ENCODE measurements around the gene MBLAC1. TPM values are rescaled to one million over a fixed set of nuclear protein-coding genes. Genes with fewer than 3 reads are reported as not detected.
"Not testable (repeated sequence)": the region's sequence is repeated elsewhere in the genome, so short reads cannot be mapped to it uniquely, and the experiment has no call there.

The MBLAC1 gene
- total RNA-seq, 2 experiments from 2014 or later = 2.3 to 3.6 TPM

DNA sequence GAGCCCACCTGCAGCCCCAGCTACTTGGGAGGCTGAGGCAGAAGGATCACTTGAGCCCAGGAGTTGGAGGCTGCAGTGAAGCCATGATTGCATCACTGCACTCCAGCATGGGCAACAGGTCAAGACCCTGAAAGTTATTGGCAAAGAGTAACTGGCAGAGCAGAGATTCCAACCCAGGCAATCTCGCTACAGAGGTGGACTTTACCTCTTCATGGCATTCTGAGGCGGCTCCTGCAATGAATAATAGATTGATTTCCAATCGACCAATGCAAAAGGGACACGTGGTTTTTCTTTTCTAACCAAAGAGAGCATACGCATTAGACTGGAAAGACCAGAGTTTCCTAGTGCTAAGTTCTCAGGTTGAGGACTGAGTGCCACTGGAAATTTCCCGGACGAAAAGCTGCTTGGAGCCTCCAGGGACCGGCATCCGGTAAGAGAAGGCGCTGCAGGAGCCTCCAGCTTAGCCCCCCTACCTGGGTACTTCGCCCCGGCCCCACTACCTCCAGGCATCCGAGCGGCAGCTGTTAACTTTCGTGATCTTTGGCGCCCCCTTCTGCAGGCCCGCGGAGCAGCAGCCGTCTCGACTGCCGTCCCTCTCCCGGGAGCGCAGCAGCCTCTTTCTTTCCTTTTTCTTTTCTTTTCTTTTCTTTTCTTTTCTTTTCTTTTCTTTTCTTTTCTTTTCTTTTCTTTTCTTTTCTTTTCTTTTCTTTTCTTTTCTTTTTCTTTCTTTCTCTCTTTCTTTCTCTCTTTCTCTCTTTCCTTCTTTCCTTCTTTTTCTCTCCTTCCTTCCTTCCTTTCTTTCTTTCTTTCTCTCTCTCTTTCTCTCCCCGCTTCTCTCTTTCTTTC, 4.1 kb downstream of the MBLAC1 start:
- Mint-ChIP-seq H3K4me3 (peak overlapping the region; percentile 32), H3K27ac (no peak overlapping the region), H3K27me3 (no peaks in the 10 kb centered on the region), H3K36me3 (ENCODE audit: low read depth) (peaks cover 8% of the 10 kb centered on the region), H3K9me3 (no peaks in the 10 kb centered on the region), H3K4me1 (peaks cover 39% of the 10 kb centered on the region)
- ChIA-PET CTCF (interaction anchor here (0.6 to 5.9 kb wide), 25 partner anchors 9 to 468 kb away, joined by 3 to 39 read pairs (median 3); partner anchors contain the start of genes AP4M1, CNPY4, GPC2 and LAMTOR4), POLR2A (no interaction called here)
- peak; percentile 89 for DNase-seq

DNA sequence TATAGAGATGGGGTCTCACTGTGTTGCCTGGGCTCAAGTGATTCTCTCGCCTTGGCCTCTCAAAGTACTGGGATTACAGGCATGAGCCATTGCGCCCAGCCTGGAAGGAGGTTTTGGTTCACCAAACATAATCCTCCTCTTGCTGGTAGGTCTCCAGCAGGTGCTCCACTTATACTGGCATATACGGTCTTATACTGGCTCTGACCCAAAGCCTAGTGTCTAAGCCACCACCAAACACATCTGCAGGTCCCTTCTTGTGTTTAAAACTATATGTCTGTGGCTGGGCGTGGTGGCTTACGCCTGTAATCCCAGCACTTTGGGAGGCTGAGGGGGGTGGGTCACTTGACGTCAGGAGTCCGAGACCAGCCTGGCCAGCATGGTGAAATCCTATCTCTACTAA, 5.4 kb downstream of the MBLAC1 start:
- H3K36me3 Mint-ChIP-seq (ENCODE audit: low read depth) = no peaks in the 10 kb centered on the region
- ChIA-PET CTCF (interaction anchor here (0.6 to 5.9 kb wide), 22 partner anchors 9 to 291 kb away, joined by 3 to 39 read pairs (median 4); partner anchors contain the start of genes CNPY4, GPC2, LAMTOR4 and PVRIG), POLR2A (no interaction called here)
- H3K4me1 Mint-ChIP-seq = peaks cover 28% of the 10 kb centered on the region
- no peaks in the 10 kb centered on the region for H3K27me3 Mint-ChIP-seq
- no peaks in the 10 kb centered on the region for H3K9me3 Mint-ChIP-seq
- DNase-seq = no peak
- no peak overlapping the region for H3K4me3 Mint-ChIP-seq
- peak overlapping the region; percentile 48 for H3K27ac Mint-ChIP-seq

DNA sequence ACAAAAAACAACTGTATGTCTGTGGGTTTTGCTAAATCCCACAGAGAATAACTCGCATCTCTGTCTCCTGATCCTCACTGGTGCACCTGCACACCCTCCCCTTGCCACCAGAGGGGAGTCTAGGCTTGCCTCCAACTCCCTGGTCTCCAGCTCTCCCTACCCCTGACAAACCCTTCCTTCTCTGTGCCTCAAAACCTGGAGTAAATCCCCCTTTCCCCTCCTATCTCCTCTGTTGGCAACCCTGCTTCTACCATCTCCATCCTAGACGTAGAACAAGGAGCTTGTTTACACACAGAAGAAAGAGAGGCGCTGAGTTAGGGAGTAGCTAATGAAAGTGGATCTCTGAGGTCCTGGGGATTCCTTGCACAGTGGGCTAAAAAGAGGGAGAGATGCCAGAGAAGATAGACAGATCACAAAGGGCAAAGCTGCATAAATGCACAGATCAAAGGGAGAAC, 6.0 kb downstream of the MBLAC1 start:
- peak; percentile 77 for DNase-seq
- peaks cover 30% of the 10 kb centered on the region for H3K4me1 Mint-ChIP-seq
- H3K36me3 Mint-ChIP-seq (ENCODE audit: low read depth) = no peaks in the 10 kb centered on the region
- POLR2A ChIA-PET = no interaction called here
- no peaks in the 10 kb centered on the region for H3K9me3 Mint-ChIP-seq
- H3K27me3 Mint-ChIP-seq = no peaks in the 10 kb centered on the region
- peak overlapping the region; percentile 48 for H3K27ac Mint-ChIP-seq
- no peak overlapping the region for H3K4me3 Mint-ChIP-seq
- CTCF ChIA-PET = interaction anchor here (0.5 to 5.9 kb wide), 33 partner anchors 8 to 304 kb away, joined by 3 to 39 read pairs (median 4); partner anchors contain the start of genes AP4M1, CNPY4, GJC3 and GPC2

GRCh38 chr7:100137851-100138760, 11.3 kb downstream of the MBLAC1 start:
- ChIA-PET CTCF (interaction anchor here (0.6 to 1.7 kb wide), 6 partner anchors 11 to 1103 kb away, joined by 3 to 4 read pairs (median 3); partner anchors contain the start of gene LAMTOR4), POLR2A (no interaction called here)
- peaks cover 16% of the 10 kb centered on the region for H3K4me1 Mint-ChIP-seq
- H3K27ac Mint-ChIP-seq = peak overlapping the region; percentile 64
- H3K4me3 Mint-ChIP-seq = no peak overlapping the region
- H3K27me3 Mint-ChIP-seq = no peaks in the 10 kb centered on the region
- no peaks in the 10 kb centered on the region for H3K9me3 Mint-ChIP-seq
- no peaks in the 10 kb centered on the region for H3K36me3 Mint-ChIP-seq (ENCODE audit: low read depth)
- no peak for DNase-seq

GRCh38 chr7:100141555-100141949, 14.8 kb downstream of the MBLAC1 start:
- POLR2A ChIA-PET = no interaction called here
- CTCF ChIA-PET = interaction anchor here (0.8 to 3.0 kb wide), 5 partner anchors 9 to 23 kb away, joined by 3 to 15 read pairs (median 5); no protein-coding TSS in a partner anchor
- Mint-ChIP-seq H3K27me3 (no peaks in the 10 kb centered on the region), H3K4me3 (no peak overlapping the region), H3K4me1 (peaks cover 16% of the 10 kb centered on the region), H3K27ac (no peak overlapping the region), H3K9me3 (no peaks in the 10 kb centered on the region), H3K36me3 (ENCODE audit: low read depth) (no peaks in the 10 kb centered on the region)
- DNase-seq = no peak

- Mint-ChIP-seq H3K27me3 (no peaks in the 10 kb centered on the region), H3K9me3 (no peaks in the 10 kb centered on the region), H3K4me1 (peaks cover 16% of the 10 kb centered on the region), H3K27ac (no peak overlapping the region), H3K4me3 (no peak overlapping the region), H3K36me3 (ENCODE audit: low read depth) (no peaks in the 10 kb centered on the region)
- CTCF ChIA-PET = interaction anchor here (1.0 to 3.0 kb wide), 3 partner anchors 10 to 22 kb away, joined by 3 to 15 read pairs (median 5); no protein-coding TSS in a partner anchor
- no peak for DNase-seq
- POLR2A ChIA-PET = no interaction called here
Measured at GRCh38 chr7:100142461-100142860, 15.7 kb downstream of the MBLAC1 start.

- not testable (repeated sequence) for DNase-seq, H3K27ac Mint-ChIP-seq, H3K27me3 Mint-ChIP-seq, H3K4me3 Mint-ChIP-seq, H3K9me3 Mint-ChIP-seq
- Mint-ChIP-seq H3K36me3 (ENCODE audit: low read depth) (peaks cover 12% of the 10 kb centered on the region), H3K4me1 (peaks cover 25% of the 10 kb centered on the region)
- POLR2A ChIA-PET = interaction anchor here (0.7 kb wide), 1 partner anchor 11 kb away, joined by 3 read pairs; no protein-coding TSS in a partner anchor
- CTCF ChIA-PET = interaction anchor here (1.1 to 3.5 kb wide), 3 partner anchors 12 to 15 kb away, joined by 4 to 17 read pairs (median 10); no protein-coding TSS in a partner anchor
Measured at GRCh38 chr7:100146350-100146749, 19.6 kb downstream of the MBLAC1 start.

DNA sequence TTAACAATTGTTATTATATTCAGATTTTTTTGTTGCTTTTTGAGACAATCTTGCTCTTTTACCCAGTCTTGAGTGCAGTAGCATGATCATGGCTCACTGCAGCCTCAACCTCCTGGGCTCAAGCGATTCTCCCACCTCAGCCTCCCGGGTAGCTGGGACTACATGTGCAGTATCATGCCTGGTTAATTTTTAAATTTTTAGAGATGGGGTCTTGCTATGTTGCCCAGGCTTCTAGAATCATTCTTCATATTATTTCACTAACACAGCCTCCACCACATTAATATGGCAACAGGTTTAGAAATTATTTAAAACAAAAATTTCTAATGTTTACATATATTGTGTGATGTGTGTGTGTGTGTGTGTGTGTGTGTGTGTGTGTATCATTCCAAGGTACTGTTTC, 20.5 kb downstream of the MBLAC1 start:
- Mint-ChIP-seq H3K4me1 (peaks cover 30% of the 10 kb centered on the region), H3K27me3 (no peaks in the 10 kb centered on the region), H3K27ac (no peak overlapping the region), H3K36me3 (ENCODE audit: low read depth) (peaks cover 18% of the 10 kb centered on the region), H3K9me3 (no peaks in the 10 kb centered on the region), H3K4me3 (no peak overlapping the region)
- no peak for DNase-seq
- POLR2A ChIA-PET = no interaction called here
- CTCF ChIA-PET = interaction anchor here (1.1 to 3.5 kb wide), 3 partner anchors 11 to 17 kb away, joined by 4 to 17 read pairs (median 9); no protein-coding TSS in a partner anchor

DNA sequence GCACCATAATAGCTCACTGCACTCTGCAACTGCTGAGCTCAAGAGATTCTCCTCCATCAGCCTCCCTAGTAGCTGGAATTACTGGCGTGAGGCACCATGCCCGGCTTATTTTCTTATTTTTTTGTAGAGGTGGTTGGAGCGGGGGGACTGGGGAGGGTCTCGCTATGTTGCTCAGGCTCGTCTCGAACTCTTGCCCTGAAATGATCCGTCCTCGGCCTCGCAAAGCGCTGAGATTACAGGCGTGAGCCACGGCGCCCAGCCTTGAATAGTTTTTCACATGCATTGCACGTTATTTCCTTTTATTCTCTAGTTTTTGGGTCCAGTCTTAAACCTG, 21.4 kb downstream of the MBLAC1 start:
- no peaks in the 10 kb centered on the region for H3K9me3 Mint-ChIP-seq
- peak overlapping the region; percentile 88 for H3K27ac Mint-ChIP-seq
- POLR2A ChIA-PET = interaction anchor here (0.9 to 1.0 kb wide), 3 partner anchors 14 to 25 kb away, joined by 3 to 4 read pairs (median 3); no protein-coding TSS in a partner anchor
- H3K36me3 Mint-ChIP-seq (ENCODE audit: low read depth) = peaks cover 22% of the 10 kb centered on the region
- H3K4me1 Mint-ChIP-seq = peaks cover 36% of the 10 kb centered on the region
- CTCF ChIA-PET = interaction anchor here (0.6 to 3.5 kb wide), 8 partner anchors 9 to 281 kb away, joined by 3 to 17 read pairs (median 4); partner anchors contain the start of genes MBLAC1, MEPCE and ZCWPW1
- H3K27me3 Mint-ChIP-seq = no peaks in the 10 kb centered on the region
- H3K4me3 Mint-ChIP-seq = peak overlapping the region; percentile 97
- DNase-seq = no peak

- H3K9me3 Mint-ChIP-seq = no peaks in the 10 kb centered on the region
Measured at GRCh38 chr7:100148559-100149328, 22.0 kb downstream of the MBLAC1 start, which contains the start of gene LAMTOR4. TSS of gene LAMTOR4 (plus strand) at chr7:100148918. CDS start at chr7:100148973, 55 bp downstream.

GRCh38 chr7:100152404-100152803, 25.6 kb downstream of the MBLAC1 start:
- Mint-ChIP-seq H3K4me1 (peaks cover 70% of the 10 kb centered on the region), H3K4me3 (no peak overlapping the region), H3K27me3 (no peaks in the 10 kb centered on the region), H3K27ac (peak overlapping the region; percentile 43), H3K36me3 (ENCODE audit: low read depth) (peaks cover 51% of the 10 kb centered on the region), H3K9me3 (no peaks in the 10 kb centered on the region)
- ChIA-PET CTCF (interaction anchor here (0.6 kb wide), 1 partner anchor 920 kb away, joined by 3 read pairs; no protein-coding TSS in a partner anchor), POLR2A (no interaction called here)
- no peak for DNase-seq

More at GRCh38 chr7:100148559-100149328, 22.0 kb downstream of the MBLAC1 start, which contains the start of gene LAMTOR4:
- Mint-ChIP-seq H3K4me3 (peak within 1 kb of the TSS; percentile 97), H3K36me3 (ENCODE audit: low read depth) (peaks cover 25% of the 10 kb centered on the region), H3K27ac (peak within 1 kb of the TSS; percentile 88), H3K27me3 (no peaks in the 10 kb centered on the region), H3K4me1 (peaks cover 42% of the 10 kb centered on the region)
- ChIA-PET POLR2A (interaction anchor here (0.9 to 1.0 kb wide), 3 partner anchors 15 to 25 kb away, joined by 3 to 4 read pairs (median 3); no protein-coding TSS in a partner anchor), CTCF (interaction anchor here (0.6 to 3.5 kb wide), 8 partner anchors 10 to 280 kb away, joined by 3 to 17 read pairs (median 4); partner anchors contain the start of genes MEPCE and ZCWPW1)
- peak; percentile 100 for DNase-seq
